NCI-H1694 treated with DMSO at 0.1 percent for 48 hours (cell line): ENCODE data around the gene SZT2.

Source experiments
- DNase-seq: peaks from one replicate; lab custom pipeline; 2025; lab: John Stamatoyannopoulos, UW

Gene SZT2

DNA sequence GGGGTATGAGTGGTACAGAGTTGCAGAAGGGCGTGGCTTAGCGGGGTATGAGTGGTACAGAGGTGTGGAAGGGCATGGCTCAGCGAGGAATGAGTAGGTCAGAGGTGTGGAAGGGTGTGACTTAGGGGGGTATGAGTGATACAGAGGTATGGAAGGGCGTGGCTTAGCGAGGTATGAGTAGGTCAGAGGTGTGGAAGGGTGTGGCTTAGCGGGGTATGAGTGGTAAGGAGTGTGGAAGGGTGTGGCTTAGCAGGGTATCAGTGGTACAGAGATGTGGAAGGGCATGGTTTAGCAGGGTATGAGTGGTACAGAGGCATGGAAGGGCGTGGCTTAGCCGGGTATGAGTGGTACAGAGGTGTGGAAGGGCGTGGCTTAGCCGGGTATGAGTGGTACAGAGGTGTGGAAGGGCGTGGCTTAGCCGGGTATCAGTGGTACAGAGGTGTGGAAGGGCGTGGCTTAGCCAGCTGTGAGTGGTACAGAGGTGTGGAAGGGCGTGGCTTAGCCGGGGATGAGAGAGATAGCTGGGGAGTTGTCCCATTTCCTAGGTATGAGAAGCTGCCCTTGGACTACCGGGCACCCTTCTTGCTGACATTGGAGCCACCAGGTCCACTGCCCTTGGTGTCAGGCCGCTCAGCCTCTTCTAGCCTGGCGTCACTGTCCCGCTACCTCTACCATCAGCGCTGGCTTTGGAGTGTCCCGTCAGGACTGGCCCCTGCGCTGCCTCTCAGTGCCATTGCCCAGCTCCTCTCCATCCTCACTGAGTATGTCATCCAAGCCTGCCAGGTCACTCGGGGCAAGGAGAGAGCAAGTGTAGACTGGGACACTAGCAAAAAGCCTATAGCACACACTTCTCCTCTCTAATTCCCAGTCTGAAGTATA, 34.2 kb downstream of the SZT2 start:
- DNase-seq = no peak

DNA sequence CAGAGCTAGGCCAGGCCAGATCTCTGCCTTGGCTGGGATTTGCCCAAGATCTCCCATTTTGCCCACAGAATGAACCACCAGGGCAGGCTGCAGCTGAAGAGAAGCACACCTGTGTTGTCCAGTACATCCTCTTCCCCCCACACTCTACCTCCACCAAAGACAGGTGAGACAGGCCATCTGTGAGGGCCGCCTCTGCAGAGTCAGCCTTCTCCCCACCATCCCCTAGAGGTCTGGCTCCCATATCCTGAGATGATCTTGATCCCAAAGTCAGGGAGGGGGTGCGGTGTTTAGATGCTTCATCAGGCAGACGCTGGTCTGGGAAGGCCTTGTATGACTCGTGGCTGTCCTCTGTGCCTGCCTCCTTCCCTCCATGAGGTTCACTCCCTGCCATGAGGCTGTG, 35.3 kb downstream of the SZT2 start:
- no peak for DNase-seq

DNA sequence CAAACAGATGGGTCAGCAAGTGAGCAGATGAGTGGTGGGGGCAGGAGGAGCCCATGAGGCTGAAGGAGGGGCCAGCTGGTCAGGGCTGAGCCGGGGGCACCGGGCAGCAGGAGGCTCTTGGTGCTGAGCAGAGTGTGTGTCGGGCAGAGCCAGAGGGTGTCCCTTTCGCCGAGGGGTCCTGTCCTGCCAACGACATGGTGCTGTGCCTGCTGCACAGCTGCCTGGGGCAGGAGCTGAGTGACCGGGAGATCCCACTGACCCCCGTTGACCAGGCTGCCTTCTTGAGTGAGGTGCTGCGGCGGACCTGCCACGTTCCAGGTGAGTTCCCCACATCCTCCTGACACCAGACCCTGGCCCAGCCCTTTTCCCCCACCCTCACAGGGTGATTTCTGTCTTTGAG, 36.5 kb downstream of the SZT2 start:
- DNase-seq = no peak

DNA sequence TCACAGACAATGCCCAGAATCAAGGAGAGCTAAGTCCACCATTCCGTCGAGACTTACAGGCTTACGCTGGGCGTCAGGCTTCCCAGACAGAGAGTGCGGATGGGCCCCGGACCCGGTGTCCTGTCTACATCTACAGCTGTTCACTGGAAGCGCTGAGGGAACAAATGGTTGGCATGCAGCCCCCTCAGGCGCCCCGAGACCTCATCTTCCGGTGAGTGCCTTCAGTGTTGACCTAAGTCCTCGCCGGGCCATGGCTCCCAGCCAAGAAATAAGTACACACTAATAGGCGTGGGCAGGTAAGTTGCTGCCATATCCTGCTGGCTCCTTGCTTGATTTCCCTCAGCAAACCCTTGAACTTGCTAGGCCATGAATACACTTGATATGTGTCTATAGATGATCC, 37.8 kb downstream of the SZT2 start:
- DNase-seq = no peak

DNA sequence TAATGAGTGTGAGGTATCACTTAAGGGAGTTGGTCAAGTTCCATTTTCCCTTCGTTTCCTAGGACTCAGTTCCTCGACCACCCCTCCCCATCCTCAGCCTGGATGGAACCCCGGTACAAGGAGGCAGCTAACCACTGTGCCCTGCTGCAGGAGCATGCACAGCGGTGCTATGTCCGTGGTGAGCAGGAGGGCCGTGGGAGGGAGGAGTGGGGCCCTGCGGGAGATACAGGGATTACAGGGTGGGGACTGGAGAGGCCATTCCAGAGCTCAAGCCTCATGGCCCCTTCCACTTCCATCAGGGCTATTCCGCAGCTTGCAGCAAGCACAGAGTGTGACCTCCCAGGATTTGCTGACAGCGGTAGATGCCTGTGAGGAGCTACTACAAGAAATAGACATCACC, 38.2 kb downstream of the SZT2 start:
- DNase-seq = no peak

DNA sequence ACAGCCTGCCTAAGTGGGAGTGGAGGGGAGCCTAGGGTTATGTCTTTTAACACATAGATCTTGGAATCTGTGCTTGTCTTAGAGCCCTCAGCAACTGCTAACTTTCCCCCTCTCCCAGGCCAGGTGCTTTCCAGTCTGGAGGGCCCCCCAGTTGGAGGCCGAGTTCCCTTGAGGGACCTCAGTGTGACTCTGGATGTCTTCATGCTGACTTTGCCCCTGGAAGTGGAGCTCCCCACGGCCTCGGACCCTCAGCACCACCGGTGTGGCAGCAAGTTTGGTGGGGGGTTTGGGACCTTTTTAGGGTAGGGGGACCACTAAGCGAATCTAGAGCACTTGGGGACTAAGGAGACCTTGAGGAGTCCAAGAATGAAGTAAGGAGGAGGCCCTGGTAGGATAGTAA, 41.1 kb downstream of the SZT2 start:
- DNase-seq = no peak

DNA sequence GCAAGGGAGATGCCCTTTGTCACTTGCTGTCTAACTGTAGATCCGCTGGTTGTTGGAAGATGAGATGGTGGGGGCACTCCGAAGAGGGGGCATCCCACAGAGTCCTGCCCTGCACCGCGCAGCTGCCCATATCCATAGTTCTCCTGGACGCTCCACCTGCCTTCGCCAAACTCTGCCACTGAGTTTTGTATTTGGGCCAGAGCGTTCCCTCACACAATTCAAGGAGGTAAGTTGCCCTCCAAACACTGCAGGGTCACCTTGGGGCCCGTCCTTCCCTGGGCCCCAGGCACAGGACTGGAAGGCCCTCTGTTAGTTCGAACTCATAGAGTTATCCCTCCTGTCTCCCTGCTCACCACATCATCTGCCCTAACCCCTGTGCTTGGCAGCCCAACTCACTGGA, 42.0 kb downstream of the SZT2 start:
- no peak for DNase-seq

DNA sequence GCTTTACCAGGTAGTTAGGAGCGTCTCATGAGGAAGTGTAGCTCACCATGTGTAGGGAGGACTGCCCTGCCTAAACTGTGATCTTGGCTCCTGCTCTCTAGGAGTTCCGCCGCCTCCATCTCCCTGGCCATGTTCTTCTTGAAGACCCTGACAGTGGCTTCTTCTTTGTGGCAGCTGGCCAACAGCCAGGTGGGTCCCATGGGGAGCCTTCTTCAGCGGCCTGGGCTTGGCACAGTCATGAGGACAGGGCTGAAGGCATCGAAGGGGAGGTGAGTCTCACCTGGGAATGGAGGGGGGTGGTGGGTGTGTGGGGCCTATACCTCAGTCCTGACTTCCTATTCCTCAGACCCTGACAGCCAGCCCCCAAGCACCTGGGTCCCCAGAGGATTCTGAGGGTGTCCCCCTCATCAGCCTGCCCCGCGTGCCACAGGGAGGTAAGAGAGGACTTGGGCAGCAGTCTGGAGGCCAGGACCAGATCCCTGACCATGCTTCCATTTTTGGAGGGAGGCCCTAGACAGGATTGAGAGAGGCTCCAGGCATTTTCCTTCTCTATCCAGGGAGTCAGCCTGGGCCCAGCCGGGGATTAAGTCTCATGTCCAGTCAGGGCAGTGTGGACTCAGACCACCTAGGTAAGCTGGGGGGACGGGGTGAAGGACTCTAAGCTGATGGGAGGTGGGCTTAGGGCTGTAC, 42.6 kb downstream of the SZT2 start:
- DNase-seq = no peak

DNA sequence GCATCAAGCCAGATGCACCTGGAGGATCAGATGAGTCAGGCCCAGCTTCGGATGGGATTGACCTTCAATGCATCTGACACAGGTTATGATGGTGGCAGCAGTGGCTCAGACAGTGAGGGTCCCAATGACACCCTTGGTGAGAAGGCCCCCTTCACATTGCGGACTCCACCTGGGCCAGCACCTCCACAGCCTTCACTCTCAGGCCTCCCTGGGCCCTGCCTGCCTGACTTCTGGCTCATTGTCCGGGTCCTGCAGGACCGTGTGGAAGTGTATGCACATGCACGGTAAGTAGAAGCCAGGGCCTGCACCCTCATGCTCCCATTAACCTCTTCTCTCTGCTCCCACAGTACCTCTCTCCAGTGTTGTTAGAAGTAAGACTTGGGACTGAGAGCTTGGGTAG, 43.2 kb downstream of the SZT2 start:
- DNase-seq = no peak

DNA sequence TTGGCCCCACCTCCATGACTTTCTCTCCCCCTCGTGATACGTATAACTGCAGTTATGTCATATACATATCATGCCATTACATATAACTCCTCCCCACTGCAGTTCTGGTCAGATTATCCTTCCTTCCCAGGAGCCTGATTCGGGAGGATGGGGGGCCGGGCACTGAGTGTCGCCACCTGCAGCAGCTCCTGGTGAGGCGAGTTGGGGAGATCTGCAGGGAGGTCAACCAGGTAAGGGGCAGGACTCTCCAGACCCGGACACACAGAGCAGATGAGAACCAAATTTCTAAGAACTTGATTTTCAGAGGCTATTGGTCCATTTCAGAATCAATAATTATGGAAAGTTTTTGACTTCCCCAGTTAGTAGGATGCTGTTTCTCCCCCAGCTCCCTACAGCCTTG, 44.6 kb downstream of the SZT2 start:
- no peak for DNase-seq

DNA sequence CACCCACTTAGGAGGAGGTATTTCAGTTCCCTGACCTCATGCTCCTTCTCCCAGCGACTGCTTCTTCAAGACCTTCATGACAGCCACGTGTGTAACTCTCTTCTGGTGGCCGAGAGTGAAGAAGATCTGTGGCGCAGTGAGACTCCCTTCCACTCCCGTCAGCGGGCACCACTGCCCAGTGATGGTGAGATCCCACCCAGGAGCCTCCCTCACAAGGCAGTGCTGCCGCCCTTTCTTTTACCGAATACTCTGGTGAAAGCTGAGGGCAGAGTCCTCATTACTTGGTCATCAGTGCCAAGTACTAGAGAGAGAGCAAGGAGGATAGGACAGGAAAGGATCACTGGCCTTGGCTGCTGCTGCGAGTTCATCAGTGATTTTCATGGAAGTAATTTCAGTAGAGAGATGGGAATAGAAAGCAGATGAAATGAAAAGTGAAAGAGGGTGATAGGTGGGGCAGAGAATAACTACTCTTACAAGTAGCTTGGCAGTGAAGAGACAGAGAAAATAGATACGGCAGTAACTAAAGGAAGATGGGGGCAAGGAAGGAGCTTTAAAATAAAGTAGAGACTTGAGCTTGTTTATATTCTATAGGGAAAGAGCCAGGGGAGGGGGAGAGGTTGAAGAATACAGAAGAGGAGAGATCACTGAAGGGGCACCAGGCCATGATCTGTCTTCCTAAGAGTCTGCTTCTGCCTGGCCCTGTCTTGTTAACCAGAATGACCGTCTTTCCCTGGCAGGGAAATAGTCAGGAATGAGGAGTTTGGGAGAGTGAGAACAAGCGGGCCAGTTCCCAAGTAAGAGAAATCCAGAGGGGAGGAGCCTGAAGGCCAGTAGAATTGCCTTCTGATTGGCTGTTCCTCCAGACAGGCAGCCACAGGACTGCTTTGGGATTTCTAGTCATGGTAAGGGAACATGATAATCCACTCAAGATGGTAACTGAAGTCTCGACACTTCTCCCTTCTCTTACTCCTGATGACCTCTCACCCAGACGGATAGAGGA, 45.7 kb downstream of the SZT2 start:
- no peak for DNase-seq

DNA sequence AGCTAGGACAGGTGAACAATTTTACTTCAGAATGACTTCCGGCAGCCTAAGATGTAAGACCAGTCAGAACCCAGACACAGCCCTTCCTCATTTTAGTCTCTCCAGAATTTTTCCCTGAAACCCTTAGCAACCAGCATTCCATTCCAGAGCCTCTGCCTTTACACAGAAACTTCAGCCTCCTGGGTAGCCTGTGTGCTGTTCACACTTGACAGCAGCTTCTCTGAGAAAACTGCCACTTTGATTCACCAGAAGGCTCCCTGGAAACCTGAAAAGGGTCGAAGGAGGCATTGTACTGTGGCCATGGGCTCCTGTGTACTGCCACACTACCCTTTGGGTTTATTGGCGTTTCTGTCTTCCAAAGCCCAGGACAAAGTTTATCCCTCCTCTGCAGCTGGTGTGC, 46.7 kb downstream of the SZT2 start:
- no peak for DNase-seq

DNA sequence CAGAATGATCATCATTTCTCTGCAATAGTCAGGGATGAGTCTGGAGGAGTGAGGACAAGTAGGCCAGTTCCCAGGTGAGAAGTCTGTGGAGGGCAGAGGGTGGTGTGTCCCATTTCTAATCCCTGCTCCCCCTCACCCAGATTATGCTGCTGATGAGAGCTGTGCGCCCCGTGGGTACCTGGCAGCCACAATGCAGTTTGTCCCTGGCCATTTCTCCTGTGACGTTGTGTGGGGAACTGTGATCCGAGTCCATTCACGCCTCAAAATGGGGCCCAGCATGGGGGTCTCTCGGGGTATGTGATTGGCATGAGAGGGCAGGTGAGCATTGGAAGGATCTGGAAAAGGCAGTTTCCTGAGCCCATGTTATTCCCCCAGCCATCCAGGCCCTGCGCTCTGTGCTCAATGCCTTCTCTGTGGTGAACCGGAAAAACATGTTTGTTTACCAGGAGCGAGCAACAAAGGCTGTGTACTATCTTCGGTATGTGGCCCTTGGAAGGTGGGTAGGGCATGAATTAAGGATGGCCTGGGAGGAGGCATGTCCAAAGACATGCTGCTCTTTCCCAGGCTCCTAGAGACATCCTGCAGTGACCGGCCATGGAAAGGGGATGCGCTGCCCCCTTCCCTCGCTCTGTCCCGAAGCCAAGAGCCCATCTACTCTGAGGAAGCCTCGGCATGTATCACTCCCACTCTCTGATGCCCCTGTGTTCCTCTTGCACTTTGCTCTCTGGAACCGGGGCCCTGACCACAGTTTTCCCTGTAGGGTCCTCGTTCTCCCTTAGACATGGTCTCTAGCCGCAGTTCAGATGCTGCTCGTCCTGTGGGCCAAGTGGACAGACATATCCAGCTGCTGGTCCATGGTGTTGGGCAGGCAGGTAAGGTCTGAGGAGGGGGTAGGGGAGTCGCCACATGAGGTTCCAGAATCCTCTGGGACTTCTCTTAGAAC, 47.6 kb downstream of the SZT2 start:
- no peak for DNase-seq

DNA sequence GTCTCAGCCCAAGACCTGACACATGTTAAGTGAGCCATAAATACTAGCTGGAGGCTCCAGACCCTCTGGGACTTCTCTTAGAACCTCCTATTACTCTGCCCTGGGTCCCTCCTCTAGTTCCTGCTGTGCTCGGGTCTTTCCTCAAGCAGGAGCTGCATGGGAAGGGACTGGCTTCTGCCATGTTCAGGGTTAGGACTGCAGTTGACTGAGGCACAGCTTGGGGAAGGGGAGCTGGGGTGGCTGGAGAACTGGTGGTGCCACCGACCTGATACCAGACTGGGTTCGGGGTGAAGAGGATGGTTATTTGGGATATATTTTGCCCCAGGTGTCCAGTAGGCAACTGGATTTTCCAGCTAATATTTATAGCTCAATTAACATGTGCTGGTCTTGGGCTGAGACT, 48.3 kb downstream of the SZT2 start:
- no peak for DNase-seq

DNA sequence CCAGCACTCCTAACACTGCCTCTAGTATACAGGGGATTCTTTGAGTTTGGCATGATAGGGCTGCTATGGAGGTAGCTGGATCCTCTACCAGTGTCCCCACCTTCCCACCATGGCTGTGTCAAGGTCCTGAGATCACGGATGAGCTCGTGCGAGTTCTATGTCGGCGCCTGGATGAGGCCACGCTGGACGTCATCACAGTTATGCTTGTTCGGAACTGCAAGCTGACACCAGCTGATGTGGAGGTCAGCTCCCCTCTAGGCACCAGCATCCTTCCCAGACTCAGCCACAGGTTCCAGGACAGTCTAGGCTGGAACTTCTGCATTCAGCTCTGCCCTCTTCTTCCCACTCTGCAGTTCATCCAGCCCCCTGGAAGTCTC, 48.9 kb downstream of the SZT2 start:
- no peak for DNase-seq

DNA sequence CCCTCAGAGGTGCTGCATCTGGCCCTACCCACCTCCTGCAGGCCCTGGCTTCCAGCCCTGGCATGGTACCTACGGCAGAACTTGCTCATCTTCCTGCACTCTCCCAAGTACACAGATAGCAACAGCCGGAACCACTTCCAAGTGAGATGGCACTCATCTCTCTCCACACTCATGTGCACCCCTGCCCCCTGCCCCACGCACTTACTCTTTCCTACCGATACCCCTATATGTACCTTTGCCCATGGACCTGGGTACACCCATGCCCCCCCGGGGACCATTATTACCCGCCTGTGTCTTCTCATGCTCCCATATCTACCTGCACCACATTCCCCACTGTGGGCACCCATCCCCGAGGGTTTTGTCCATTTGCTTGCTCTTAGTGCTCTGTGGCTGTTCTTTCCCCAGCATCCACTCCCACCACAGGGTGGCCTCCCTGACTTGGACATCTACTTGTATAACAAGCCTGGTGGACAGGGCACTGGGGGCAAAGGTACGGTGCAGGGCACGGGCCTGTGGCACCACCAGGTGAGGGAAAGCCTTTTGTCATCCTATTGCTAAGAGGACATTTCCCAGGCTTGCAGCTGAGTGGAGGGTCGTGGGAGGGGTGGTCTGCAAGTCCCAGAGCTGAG, 49.4 kb downstream of the SZT2 start:
- no peak for DNase-seq

DNA sequence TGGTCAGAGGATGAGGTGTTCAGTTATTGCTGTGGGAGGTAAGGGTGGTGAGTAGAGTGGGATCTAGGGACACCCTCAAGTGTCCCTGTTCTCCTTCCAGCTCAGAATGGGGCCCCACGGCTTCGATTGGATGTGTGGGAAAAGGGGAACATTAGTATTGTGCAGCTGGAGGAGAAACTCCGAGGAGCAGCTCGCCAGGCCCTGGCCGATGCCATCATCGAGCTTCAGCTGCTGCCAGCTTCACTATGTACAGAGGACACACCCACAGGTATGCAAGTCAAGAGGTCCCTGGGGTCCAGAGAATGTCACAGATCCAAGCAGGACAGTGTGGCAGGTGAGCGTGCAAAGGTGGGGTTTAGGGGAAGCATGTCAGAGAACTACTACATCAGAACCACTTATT, 50.1 kb downstream of the SZT2 start:
- DNase-seq = no peak

DNA sequence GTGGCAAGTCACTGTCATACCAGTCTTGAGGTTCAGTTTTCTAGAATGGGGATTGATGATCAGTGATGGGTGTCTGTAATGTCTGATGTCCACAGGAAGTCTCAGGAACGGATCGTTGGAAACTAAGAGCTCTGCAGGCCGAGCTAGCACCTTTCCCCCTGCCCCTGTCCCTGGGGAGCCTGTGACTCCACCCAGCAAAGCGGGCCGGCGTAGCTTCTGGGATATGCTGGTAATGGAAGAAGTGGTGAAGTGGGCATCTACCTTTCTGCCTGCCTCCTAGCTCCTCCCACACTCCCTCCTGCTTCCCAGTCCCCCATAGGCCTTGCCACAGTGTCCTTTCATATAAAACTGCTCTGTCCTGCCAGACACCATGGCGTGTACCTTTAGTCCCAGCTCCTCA, 50.7 kb downstream of the SZT2 start:
- DNase-seq = no peak

DNA sequence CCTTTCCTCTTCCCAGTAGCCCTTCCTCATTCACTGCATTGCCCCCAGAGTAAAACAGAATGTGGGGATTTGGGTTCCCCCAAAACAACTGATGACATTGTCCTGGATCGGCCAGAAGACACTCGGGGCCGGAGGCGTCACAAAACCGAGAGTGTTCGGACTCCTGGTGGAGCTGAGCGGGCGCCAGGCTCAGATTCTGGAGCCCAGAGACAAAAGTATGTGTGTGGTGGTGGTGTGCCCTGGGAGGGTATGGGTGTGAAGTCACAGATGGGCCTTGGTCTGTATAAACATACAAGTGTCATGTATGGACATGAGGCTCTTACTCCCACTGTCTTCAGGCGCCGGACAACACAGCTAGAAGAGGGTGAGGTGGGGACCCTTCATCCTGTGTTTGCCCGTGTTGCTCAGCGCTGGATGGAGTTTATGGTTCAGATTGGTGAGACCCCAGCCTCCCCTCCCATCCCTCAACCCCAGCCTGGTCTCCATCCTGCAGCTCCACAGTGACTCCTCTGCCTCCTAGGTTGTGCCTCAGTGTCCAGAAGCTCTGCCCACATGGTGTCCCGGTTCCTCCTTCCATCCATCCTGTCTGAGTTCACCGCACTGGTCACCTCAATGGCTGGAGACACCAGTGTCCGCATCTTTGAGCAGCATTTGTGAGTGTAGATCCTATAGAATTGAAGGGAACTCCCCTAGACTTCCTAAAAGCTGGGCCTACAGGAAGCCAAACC, 51.6 kb downstream of the SZT2 start:
- DNase-seq = no peak
